ENCODE data around the gene ZNF578. TPM values are rescaled to one million over a fixed set of nuclear protein-coding genes. Genes with fewer than 3 reads are reported as not detected.

The ZNF578 gene
- total and polyA plus RNA-seq, 2 of the 8 experiments (the other 6 are each of a cell fraction or from before 2014, with no cell fraction given), result 1.6 to 4.2 TPM

DNA sequence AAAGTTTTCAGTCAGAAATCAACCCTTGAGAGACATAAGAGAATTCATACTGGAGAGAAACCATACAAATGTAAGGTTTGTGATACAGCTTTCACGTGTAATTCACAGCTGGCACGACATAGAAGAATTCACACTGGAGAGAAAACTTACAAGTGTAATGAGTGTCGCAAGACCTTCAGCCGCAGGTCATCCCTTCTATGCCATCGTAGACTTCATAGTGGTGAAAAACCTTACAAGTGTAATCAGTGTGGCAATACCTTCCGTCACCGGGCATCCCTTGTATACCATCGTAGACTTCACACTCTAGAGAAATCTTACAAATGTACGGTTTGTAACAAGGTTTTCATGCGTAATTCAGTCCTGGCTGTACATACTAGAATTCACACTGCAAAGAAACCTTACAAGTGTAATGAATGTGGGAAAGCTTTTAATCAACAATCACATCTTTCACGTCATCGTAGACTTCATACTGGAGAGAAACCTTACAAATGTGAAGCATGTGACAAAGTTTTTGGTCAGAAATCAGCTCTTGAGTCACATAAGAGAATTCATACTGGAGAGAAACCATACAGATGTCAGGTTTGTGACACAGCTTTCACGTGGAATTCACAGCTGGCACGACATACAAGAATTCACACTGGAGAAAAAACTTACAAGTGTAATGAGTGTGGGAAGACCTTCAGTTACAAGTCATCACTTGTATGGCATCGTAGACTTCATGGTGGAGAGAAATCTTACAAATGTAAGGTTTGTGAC, 101.0 kb downstream of the ZNF578 start:
- Histone ChIP-seq H2BK20ac (ENCODE audit: low read length) (no peak overlapping the region), H3K36me3 (ENCODE audit: control insufficient read depth in 2 of 4, insufficient read depth in 4 of 4, low read length in 3 of 4) (peaks cover 13 to 52% (median 36%) of the 10 kb centered on the region in 4 experiments), H2BK120ac (replicated peaks; ENCODE audit: low read depth, low read length) (no peak overlapping the region), H3K4ac (replicated peaks; ENCODE audit: insufficient read length, low read depth, low read length) (no peak overlapping the region), H2AFZ (ENCODE audit: low read length) (no peak overlapping the region), H4K8ac (ENCODE audit: extremely low read depth, insufficient read depth, low read length) (no peak overlapping the region), H3K79me1 (ENCODE audit: low read depth, low read length) (peaks cover 2% of the 10 kb centered on the region; the same call in 1 of the 2 replicates), H3K4me3 (ENCODE audit: extremely low read depth in 1 of 4, insufficient read depth in 2 of 4, low read depth in 3 of 4, low read length in 4 of 4) (no peak overlapping the region), H4K91ac (replicated peaks; ENCODE audit: insufficient read length, low read length) (no peak overlapping the region), H2BK12ac (ENCODE audit: low read depth, low read length) (no peak overlapping the region), H3K9me3 (ENCODE audit: insufficient read depth in 2 of 2, low read depth in 1 of 2, low read length in 1 of 2) (peaks cover 21 to 23% of the 10 kb centered on the region in 2 experiments), H3K23me2 (ENCODE audit: low read depth, low read length) (no peaks in the 10 kb centered on the region), H3K18ac (ENCODE audit: extremely low read depth, low read length) (no peak overlapping the region), H3K27me3 (replicated peaks in 1 of 4; ENCODE audit: control insufficient read depth in 3 of 4, extremely low read depth in 1 of 4, insufficient read depth in 3 of 4, low read length in 3 of 4) (no peaks in the 10 kb centered on the region), H3K27ac (ENCODE audit: low read depth, low read length) (no peak overlapping the region), H3K4me1 (replicated peaks in 1 of 4; ENCODE audit: control insufficient read depth in 3 of 4, insufficient read depth in 4 of 4, low read length in 3 of 4) (peaks cover 0 to 6% (median under 1%) of the 10 kb centered on the region in 4 experiments; a peak in 3 of 7 replicates), H2AK5ac (ENCODE audit: low read depth, low read length) (no peak overlapping the region), H3K14ac (ENCODE audit: insufficient read length) (no peak overlapping the region), H3K56ac (replicated peaks; ENCODE audit: insufficient read length, low read depth, low read length) (no peak overlapping the region), H2BK15ac (ENCODE audit: low read length) (no peak overlapping the region), H3K79me2 (ENCODE audit: control insufficient read depth in 1 of 2, insufficient read depth in 2 of 2, low read length in 2 of 2) (no peaks in the 10 kb centered on the region), H3K9ac (replicated peaks in 1 of 4; ENCODE audit: extremely low read depth in 1 of 4, low read depth in 3 of 4, low read length in 3 of 4) (no peak overlapping the region), H4K5ac (ENCODE audit: insufficient read length, low read depth, low read length) (no peak overlapping the region), H3K23ac (ENCODE audit: insufficient read length) (no peak overlapping the region), H3K4me2 (ENCODE audit: insufficient read depth in 1 of 2, low read depth in 2 of 2, low read length in 2 of 2) (no peak overlapping the region), H4K20me1 (replicated peaks in 1 of 2; ENCODE audit: control insufficient read depth in 1 of 2, insufficient read depth in 2 of 2, low read length in 2 of 2) (no peaks in the 10 kb centered on the region), H2BK5ac (ENCODE audit: low read depth, low read length) (no peak overlapping the region)
- TF ChIP-seq ZNF274 (IDR thresholded peaks at IDR 0.05; ENCODE audit: borderline replicate concordance, extremely low read depth, low read length), result peak; percentile 70; the same call in 1 of the 2 replicates
- TF ChIP-seq FOSL1 (IDR thresholded peaks at IDR 0.05; ENCODE audit: insufficient read depth, low read depth, low read length), result no peak
- TF ChIP-seq, protein P1, sequence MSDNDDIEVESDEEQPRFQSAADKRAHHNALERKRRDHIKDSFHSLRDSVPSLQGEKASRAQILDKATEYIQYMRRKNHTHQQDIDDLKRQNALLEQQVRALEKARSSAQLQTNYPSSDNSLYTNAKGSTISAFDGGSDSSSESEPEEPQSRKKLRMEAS (IDR thresholded peaks at IDR 0.05), result no peak
- ChIA-PET POLR2A (ENCODE audit: partially characterized antibody) (no interaction called here), CTCF (ENCODE audit: partially characterized antibody) (no interaction called here)
- WGBS, 2 experiments (ENCODE audit: extremely low coverage in 1 of 2, insufficient coverage in 1 of 2, insufficient read length in 1 of 2, insufficient replicate concordance in 2 of 2, low coverage in 1 of 2, low lambda C conversion rate in 2 of 2, missing lambda C conversion rate in 1 of 2), result 95% methylated on average over 15 of the region's 15 CpGs; no CpG with 5 or more reads in 1 of the 2 experiments
- FAIRE-seq (no peak), DNase-seq (ENCODE audit: low read depth in 1 of 2, low spot score in 2 of 2) (no peak)

All from H1 (cell line).